ENCODE measurements around the gene CEP55. TPM values are rescaled to one million over a fixed set of nuclear protein-coding genes. Genes with fewer than 3 reads are reported as not detected.

The CEP55 gene
- total RNA-seq, 1 experiment from 2014 or later = 62.6 TPM

DNA sequence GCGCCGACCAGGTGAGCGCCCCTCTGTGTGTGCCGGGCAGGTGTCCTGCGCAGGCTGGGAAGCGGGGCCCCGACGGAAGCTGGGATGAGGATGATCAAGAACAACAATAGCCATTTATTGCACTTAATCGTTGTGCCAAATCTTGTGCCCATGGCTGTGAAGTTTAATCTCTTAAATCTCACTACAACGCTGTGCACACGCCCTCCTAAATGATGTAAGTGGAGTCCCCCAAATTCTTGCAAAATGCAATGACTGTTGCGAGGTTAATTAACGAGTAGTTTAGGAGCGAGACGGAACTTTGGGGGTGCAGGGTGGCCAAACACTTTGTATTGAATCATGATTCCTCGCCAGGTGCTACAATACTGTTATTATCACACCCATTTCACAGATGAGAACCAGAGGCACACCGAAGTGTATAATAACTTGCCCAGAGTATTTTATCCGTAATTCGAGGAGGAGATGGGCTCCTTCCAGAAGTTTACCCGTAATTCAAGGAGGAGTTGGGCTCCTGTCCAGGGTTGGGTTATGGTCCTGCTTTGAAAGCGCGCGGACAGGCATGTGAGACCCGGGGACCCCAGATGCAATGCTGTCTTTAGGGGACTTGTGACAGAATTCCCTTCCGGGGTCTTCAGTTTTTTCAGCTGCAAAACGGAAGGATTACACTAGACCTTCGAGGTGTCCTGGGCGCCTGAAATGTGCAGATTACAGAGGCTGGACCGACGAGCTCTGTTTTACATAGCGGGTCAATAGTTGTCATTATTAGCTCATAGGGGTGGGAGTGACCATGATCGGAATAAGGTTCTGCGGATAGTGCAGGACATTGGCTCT is 71.1 kb downstream of the CEP55 start:
- Histone ChIP-seq H3K4me3 (ENCODE audit: low read length) (no peak overlapping the region), H3K9me2 (replicated peaks; ENCODE audit: low read length) (no peaks in the 10 kb centered on the region), H3K9ac (ENCODE audit: low read length) (no peak overlapping the region), H3K4me1 (ENCODE audit: insufficient read depth, low read length) (peaks cover 11% of the 10 kb centered on the region; the same call in 1 of the 2 replicates), H3F3A (ENCODE audit: low read length, unreplicated experiment) (no peaks in the 10 kb centered on the region), H4K20me1 (ENCODE audit: low read length) (no peaks in the 10 kb centered on the region), H3K27ac (ENCODE audit: low read length) (no peak overlapping the region), H3K9me3 (ENCODE audit: low read length) (no peaks in the 10 kb centered on the region), H3K36me3 (ENCODE audit: low read depth, low read length) (no peaks in the 10 kb centered on the region), H3K4me2 (ENCODE audit: low read length) (no peak overlapping the region), H3K27me3 (ENCODE audit: low read length) (no peaks in the 10 kb centered on the region), H2AFZ (ENCODE audit: low read length) (no peak overlapping the region), H3K79me2 (ENCODE audit: low read length) (no peaks in the 10 kb centered on the region)
- no peak for DNase-seq
- ATAC-seq = no peak
- BruUV-seq (replicated peaks) = TSS peak; percentile 37
- intact Hi-C loops (cut with micrococcal nuclease) = no loop called here
- TF ChIP-seq EZH2 (IDR thresholded peaks at IDR 0.05; ENCODE audit: low read length, unreplicated experiment) = no peak
- no peak for TF ChIP-seq EZH2phosphoT487 (IDR thresholded peaks at IDR 0.05; ENCODE audit: borderline replicate concordance, low read length)
- no peak for TF ChIP-seq CTCF (conservative IDR thresholded peaks at IDR 0.05; ENCODE audit: low read depth, low read length)
- CTCF ChIA-PET = no interaction called here
- POLR2A ChIA-PET (ENCODE audit: unreplicated experiment) = no interaction called here

DNA sequence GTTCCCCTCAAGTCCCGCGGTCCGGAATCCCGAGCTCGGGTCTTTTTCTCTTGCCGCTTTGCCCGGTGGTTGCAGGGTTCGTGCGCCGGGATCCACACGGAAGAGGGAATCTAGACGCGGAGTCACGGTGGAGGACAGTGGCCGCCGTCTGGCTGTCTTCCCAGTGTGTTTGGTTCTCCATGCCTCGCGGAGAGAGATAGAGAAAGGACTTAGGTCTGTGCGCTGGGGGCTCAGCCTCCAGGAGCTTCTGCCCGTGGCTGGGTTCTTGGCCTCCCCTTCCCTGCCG is 71.6 kb downstream of the CEP55 start:
- Histone ChIP-seq H3K9ac (ENCODE audit: low read length) (no peak overlapping the region), H3K79me2 (ENCODE audit: low read length) (no peaks in the 10 kb centered on the region), H3K4me3 (ENCODE audit: low read length) (no peak overlapping the region), H3K9me2 (replicated peaks; ENCODE audit: low read length) (no peaks in the 10 kb centered on the region), H3F3A (ENCODE audit: low read length, unreplicated experiment) (no peaks in the 10 kb centered on the region), H3K27me3 (ENCODE audit: low read length) (no peaks in the 10 kb centered on the region), H3K4me2 (ENCODE audit: low read length) (no peak overlapping the region), H3K4me1 (ENCODE audit: insufficient read depth, low read length) (peaks cover 11% of the 10 kb centered on the region; the same call in 1 of the 2 replicates), H4K20me1 (ENCODE audit: low read length) (no peaks in the 10 kb centered on the region), H2AFZ (ENCODE audit: low read length) (no peak overlapping the region), H3K27ac (ENCODE audit: low read length) (no peak overlapping the region), H3K36me3 (ENCODE audit: low read depth, low read length) (no peaks in the 10 kb centered on the region), H3K9me3 (ENCODE audit: low read length) (no peaks in the 10 kb centered on the region)
- TF ChIP-seq CTCF (conservative IDR thresholded peaks at IDR 0.05; ENCODE audit: low read depth, low read length) (no peak), EZH2 (IDR thresholded peaks at IDR 0.05; ENCODE audit: low read length, unreplicated experiment) (no peak)
- intact Hi-C loops (cut with micrococcal nuclease) = no loop called here
- no TSS peak for BruUV-seq (replicated peaks)
- CTCF ChIA-PET = no interaction called here
- ATAC-seq (no peak), DNase-seq (no peak)
- POLR2A ChIA-PET (ENCODE audit: unreplicated experiment) = no interaction called here

DNA sequence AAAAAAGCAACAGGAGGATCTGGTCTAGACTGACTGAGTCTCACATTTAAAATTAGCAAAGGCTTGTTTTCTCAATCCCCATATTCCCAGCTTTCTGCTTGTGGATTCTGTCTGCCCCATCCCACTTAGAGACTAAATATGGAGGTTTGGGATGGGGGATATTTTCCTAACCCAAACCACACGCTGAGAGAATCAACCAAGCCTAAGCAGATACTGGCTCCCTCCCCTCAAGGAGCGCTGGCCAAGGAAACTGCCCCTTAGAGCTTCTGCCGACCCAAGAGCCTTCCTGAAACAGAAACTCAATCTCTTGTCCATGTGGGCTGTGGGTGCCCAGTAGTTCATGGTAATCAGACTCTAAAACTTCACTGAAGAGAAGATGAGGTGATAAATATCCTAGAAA is 74.0 kb downstream of the CEP55 start:
- Histone ChIP-seq H4K20me1 (ENCODE audit: low read length) (no peaks in the 10 kb centered on the region), H3K9me2 (replicated peaks; ENCODE audit: low read length) (no peaks in the 10 kb centered on the region), H3K9ac (ENCODE audit: low read length) (no peak overlapping the region), H3K27ac (ENCODE audit: low read length) (no peak overlapping the region), H2AFZ (ENCODE audit: low read length) (no peak overlapping the region), H3F3A (ENCODE audit: low read length, unreplicated experiment) (no peaks in the 10 kb centered on the region), H3K9me3 (ENCODE audit: low read length) (no peaks in the 10 kb centered on the region), H3K4me2 (ENCODE audit: low read length) (no peak overlapping the region), H3K27me3 (ENCODE audit: low read length) (no peaks in the 10 kb centered on the region), H3K36me3 (ENCODE audit: low read depth, low read length) (no peaks in the 10 kb centered on the region), H3K79me2 (ENCODE audit: low read length) (no peaks in the 10 kb centered on the region), H3K4me1 (ENCODE audit: insufficient read depth, low read length) (peaks cover 11% of the 10 kb centered on the region; the same call in 1 of the 2 replicates), H3K4me3 (ENCODE audit: low read length) (no peak overlapping the region)
- intact Hi-C loops (cut with micrococcal nuclease) = no loop called here
- POLR2A ChIA-PET (ENCODE audit: unreplicated experiment) = no interaction called here
- CTCF ChIA-PET = no interaction called here
- BruUV-seq (replicated peaks) = no TSS peak
- no peak for TF ChIP-seq CTCF (conservative IDR thresholded peaks at IDR 0.05; ENCODE audit: low read depth, low read length)
- no peak for TF ChIP-seq EZH2 (IDR thresholded peaks at IDR 0.05; ENCODE audit: low read length, unreplicated experiment)
- no peak for TF ChIP-seq EZH2phosphoT487 (IDR thresholded peaks at IDR 0.05; ENCODE audit: borderline replicate concordance, low read length)
- ATAC-seq (no peak), DNase-seq (no peak)
